Mucosa of descending colon (tissue), 3 donors: ENCODE measurements around the gene PDE6G. TPM values are rescaled to one million over a fixed set of nuclear protein-coding genes. Genes with fewer than 3 reads are reported as not detected.
A peak's percentile ranks its signal among the peaks of the same experiment; 100 is the strongest.

Experiments used
- ATAC-seq: fragments of 200-7000 bp; cut with Tn5 transposase; one replicate; pipeline ENCODE4 v1.9.1; 2020; ENCODE audit warnings: mild to moderate bottlenecking, moderate library complexity
- DNase-seq, 3 donors: peaks; one replicate each; pipeline ENCODE4 v3.0.0-alpha.2; 2020
- H3K36me3 ChIP-seq: fragments of 200-600 bp; one replicate; pipeline ENCODE4 v1.8.0; 2021; ENCODE audit warnings: low read depth, mild to moderate bottlenecking
- H3K4me1 ChIP-seq: fragments of 200-600 bp; one replicate; pipeline ENCODE4 v1.8.0; 2021; ENCODE audit warnings: low read depth, mild to moderate bottlenecking
- H3K4me3 ChIP-seq: fragments of 200-600 bp; one replicate; pipeline ENCODE4 v1.8.0; 2021; ENCODE audit warnings: mild to moderate bottlenecking
- H3K9me3 ChIP-seq: fragments of 200-600 bp; one replicate; pipeline ENCODE4 v1.8.0; 2021; ENCODE audit warnings: mild to moderate bottlenecking
- CTCF ChIP-seq: fragments of 200-600 bp; IDR thresholded peaks from one replicate; pipeline ENCODE4 v1.8.0; 2022; ENCODE audit warnings: antibody characterized with exemption, mild to moderate bottlenecking
- intact Hi-C, 2 donors: fragments of 100-400 bp; cut with DNase I in 1 of 2; cut with micrococcal nuclease in 1 of 2; formaldehyde crosslinking; loops; one replicate each; pipeline versions ENCODE4 v1.11.0 to v1.11.1; 2022; cut with DNase I, micrococcal nuclease
- microRNA-seq: library from miRNA; unstranded; fragments of <30 nt; microRNA quantifications from one replicate; pipeline ENCODE4, GENCODE V29; 2019
- total RNA-seq, 3 donors: library from RNA; stranded (reverse); fragmentation: NEBNext Ultra II Directional in 2 of 3; extraction: Animal tissue kit (Norgen Biotek cat#: 25700) in 2 of 3; gene quantifications; one replicate each; pipeline versions ENCODE4 v1.2.1 to v1.2.4, GENCODE V29; 2021 to 2023
- donor health status: DM: no; HTN: no; CAD: no; lungs with moderate emphysema.
- donor health status: DM: no; HTN: no; CAD: no.
- donor health status: DM: no; HTN: yes; CAD: no.

The PDE6G gene
- total RNA-seq, 3 donors from 2014 or later = 0.39 to 1.2 TPM; not detected in 1

- Histone ChIP-seq H3K9me3 (no peaks in the 10 kb centered on the region), H3K4me1 (no peaks in the 10 kb centered on the region), H3K36me3 (peaks cover 8% of the 10 kb centered on the region), H3K4me3 (no peak overlapping the region)
- no peak for TF ChIP-seq CTCF
- ATAC-seq = no peak
- no peak for DNase-seq
- intact Hi-C loops = no loop called here
These were observed 48.3 kb downstream of the PDE6G start for GRCh38 chr17:81608082-81608481.

GRCh38 chr17:81607431-81607830 lies 48.9 kb downstream of the PDE6G start:
- TF ChIP-seq CTCF = no peak
- intact Hi-C loops = no loop called here
- no peaks in the 10 kb centered on the region for H3K9me3 ChIP-seq
- ATAC-seq (no peak), DNase-seq (no peak)
- H3K4me1 ChIP-seq = no peaks in the 10 kb centered on the region
- H3K4me3 ChIP-seq = no peak overlapping the region
- peaks cover 8% of the 10 kb centered on the region for H3K36me3 ChIP-seq

- intact Hi-C loops = no loop called here
- no peaks in the 10 kb centered on the region for H3K9me3 ChIP-seq
- DNase-seq (no peak), ATAC-seq (no peak)
- H3K4me1 ChIP-seq = no peaks in the 10 kb centered on the region
- H3K36me3 ChIP-seq = peaks cover 8% of the 10 kb centered on the region
- no peak for TF ChIP-seq CTCF
- no peak overlapping the region for H3K4me3 ChIP-seq
These were observed 52.3 kb downstream of the PDE6G start for GRCh38 chr17:81603846-81604610.

- Histone ChIP-seq H3K36me3 (peaks cover 7% of the 10 kb centered on the region), H3K9me3 (no peaks in the 10 kb centered on the region), H3K4me3 (no peak overlapping the region), H3K4me1 (no peaks in the 10 kb centered on the region)
- TF ChIP-seq CTCF = peak; percentile 45
- ATAC-seq (peak; percentile 94), DNase-seq (peak in 1 of 3 donors; percentile 56)
- intact Hi-C loops = no loop called here
These were observed 54.7 kb downstream of the PDE6G start for GRCh38 chr17:81601525-81602120.

Small RNA genes lying within 50 kb of the gene (microRNA-seq; reads per million reads assigned to microRNA genes)
- gene MIR6786 = not detected

Other genes with a start within 250 kb of the PDE6G start
- 1,000 to 10,000 TPM; 1,922 to 4,060 (median 3,184) TPM for gene ACTG1, start 143.7 kb downstream of the PDE6G start, total RNA-seq
- 1 to 10 TPM; 1.6 to 4.0 (median 2.5) TPM for gene FSCN2, start 128.2 kb downstream of the PDE6G start, total RNA-seq
- gene FAAP100, start 104.2 kb downstream of the PDE6G start, total RNA-seq = 10 to 100 TPM; 23.2 to 28.9 (median 25.0) TPM
- gene NPLOC4, start 19.4 kb downstream of the PDE6G start, total RNA-seq = 10 to 100 TPM; 78.4 to 89.5 (median 78.6) TPM
- under 1 TPM; 0.27 to 0.47 (median 0.41) TPM for gene TSPAN10, start 19.3 kb downstream of the PDE6G start, total RNA-seq
- 10 to 100 TPM; 26.3 to 27.5 (median 26.8) TPM for gene OXLD1, start 10.1 kb upstream of the PDE6G start, total RNA-seq
- 10 to 100 TPM; 15.5 to 19.6 (median 15.6) TPM for gene CCDC137, start 10.2 kb upstream of the PDE6G start, total RNA-seq
- gene ARL16, start 27.3 kb upstream of the PDE6G start, total RNA-seq = 10 to 100 TPM; 14.0 to 27.6 (median 26.1) TPM
- 100 to 1,000 TPM in 2 of 3 donors, 10 to 100 TPM in 1; 91.4 to 126 (median 102) TPM for gene HGS, start 27.5 kb upstream of the PDE6G start, total RNA-seq
- gene MRPL12, start 46.8 kb upstream of the PDE6G start, total RNA-seq = 100 to 1,000 TPM in 2 of 3 donors, 10 to 100 TPM in 1; 69.0 to 109 (median 108) TPM
- gene SLC25A10, start 55.7 kb upstream of the PDE6G start, total RNA-seq = 10 to 100 TPM; 22.9 to 61.6 (median 57.6) TPM
- under 1 TPM; 0.22 to 0.98 (median 0.43) TPM for gene GCGR, start 147.6 kb upstream of the PDE6G start, total RNA-seq
- 10 to 100 TPM; 21.2 to 80.2 (median 38.7) TPM for gene MCRIP1, start 176.7 kb upstream of the PDE6G start, total RNA-seq
- under 1 TPM in 2 of 3 donors, not detected in 1; 0.52 to 0.84 TPM for gene PPP1R27, start 178.5 kb upstream of the PDE6G start, total RNA-seq
- 100 to 1,000 TPM; 354 to 727 (median 491) TPM for gene P4HB, start 204.0 kb upstream of the PDE6G start, total RNA-seq
- 100 to 1,000 TPM; 326 to 473 (median 442) TPM for gene ARHGDIA, start 214.8 kb upstream of the PDE6G start, total RNA-seq
- 10 to 100 TPM; 38.1 to 88.7 (median 43.3) TPM for gene ALYREF, start 235.0 kb upstream of the PDE6G start, total RNA-seq
- 10 to 100 TPM; 78.2 to 97.1 (median 81.3) TPM for gene ANAPC11, start 235.2 kb upstream of the PDE6G start, total RNA-seq
- under 1 TPM; 0.12 to 0.51 (median 0.26) TPM for gene NPB, start 245.7 kb upstream of the PDE6G start, total RNA-seq